GM18861 (cell line): ENCODE data around the gene ATRN.
"Not testable (repeated sequence)": the region's sequence is repeated elsewhere in the genome, so short reads cannot be mapped to it uniquely, and the experiment has no call there.

Source experiments
- ATAC-seq: cut with Tn5 transposase; IDR thresholded peaks from one replicate; pipeline ENCODE4 v1.9.1; 2021; ENCODE audit not compliant: unreplicated experiment

The ATRN gene

GRCh38 chr20:3465301-3465700 is 5.5 kb upstream of the ATRN start:
- no peak for ATAC-seq

- ATAC-seq: no peak
Observed at GRCh38 chr20:3470208-3470626, 601 bp upstream of the ATRN start.

DNA sequence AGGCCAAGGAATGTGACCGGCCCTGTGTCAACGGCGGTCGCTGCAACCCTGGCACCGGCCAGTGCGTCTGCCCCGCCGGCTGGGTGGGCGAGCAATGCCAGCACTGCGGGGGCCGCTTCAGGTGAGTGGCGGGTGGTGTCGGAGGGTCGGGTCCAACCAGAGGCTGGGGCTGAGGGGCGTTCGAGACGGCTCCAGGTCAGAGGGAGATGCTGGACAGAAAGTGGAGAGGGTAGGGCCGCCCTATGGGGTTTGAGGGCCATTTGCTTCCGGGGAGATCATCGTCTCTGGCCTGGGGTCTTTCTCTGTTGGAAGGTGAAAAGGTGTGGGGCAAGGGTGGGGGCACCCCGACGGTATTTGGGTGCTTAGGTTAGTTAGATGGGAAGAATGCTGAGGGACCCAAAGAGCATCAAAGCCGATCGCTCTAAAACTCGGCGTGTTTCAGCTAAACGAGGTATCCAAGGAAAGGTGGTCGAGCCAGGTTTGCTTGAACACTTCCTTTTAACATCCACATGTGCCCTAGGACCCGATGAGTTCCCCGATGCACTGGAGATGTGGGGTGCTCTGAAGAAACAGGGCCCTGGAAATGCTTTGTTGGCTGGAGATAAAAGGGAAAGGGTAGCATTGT is 691 bp downstream of the ATRN start:
- ATAC-seq: no peak

GRCh38 chr20:3472105-3472504 is 1.3 kb downstream of the ATRN start:
- ATAC-seq: no peak

- no peak for ATAC-seq
Observed at GRCh38 chr20:3473324-3473723, 2.5 kb downstream of the ATRN start.

- ATAC-seq: no peak
Observed at GRCh38 chr20:3473944-3474343, 3.1 kb downstream of the ATRN start.

- not testable (repeated sequence) for ATAC-seq
Observed at GRCh38 chr20:3477003-3477860, 6.4 kb downstream of the ATRN start.

- no peak for ATAC-seq
Observed at GRCh38 chr20:3477861-3478544, 7.2 kb downstream of the ATRN start.

DNA sequence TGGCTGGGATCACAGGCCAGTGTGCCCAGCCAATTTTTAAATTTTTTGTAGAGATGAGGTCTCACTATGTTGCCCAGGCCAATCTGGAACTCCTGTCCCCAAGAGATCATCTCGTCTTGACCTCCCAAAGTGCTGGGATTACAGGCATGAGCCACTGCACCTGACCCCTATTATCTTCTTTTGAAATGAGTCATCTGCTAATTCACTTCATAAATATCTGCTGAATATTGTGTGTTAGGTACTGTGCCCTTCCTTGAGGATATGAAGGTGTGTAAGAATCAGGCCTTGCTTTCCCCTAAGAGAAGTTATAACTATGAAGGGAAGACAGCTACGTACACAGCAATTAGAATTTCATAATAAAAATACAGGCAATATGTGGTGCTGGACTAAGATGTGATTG is 8.2 kb downstream of the ATRN start:
- ATAC-seq: no peak

DNA sequence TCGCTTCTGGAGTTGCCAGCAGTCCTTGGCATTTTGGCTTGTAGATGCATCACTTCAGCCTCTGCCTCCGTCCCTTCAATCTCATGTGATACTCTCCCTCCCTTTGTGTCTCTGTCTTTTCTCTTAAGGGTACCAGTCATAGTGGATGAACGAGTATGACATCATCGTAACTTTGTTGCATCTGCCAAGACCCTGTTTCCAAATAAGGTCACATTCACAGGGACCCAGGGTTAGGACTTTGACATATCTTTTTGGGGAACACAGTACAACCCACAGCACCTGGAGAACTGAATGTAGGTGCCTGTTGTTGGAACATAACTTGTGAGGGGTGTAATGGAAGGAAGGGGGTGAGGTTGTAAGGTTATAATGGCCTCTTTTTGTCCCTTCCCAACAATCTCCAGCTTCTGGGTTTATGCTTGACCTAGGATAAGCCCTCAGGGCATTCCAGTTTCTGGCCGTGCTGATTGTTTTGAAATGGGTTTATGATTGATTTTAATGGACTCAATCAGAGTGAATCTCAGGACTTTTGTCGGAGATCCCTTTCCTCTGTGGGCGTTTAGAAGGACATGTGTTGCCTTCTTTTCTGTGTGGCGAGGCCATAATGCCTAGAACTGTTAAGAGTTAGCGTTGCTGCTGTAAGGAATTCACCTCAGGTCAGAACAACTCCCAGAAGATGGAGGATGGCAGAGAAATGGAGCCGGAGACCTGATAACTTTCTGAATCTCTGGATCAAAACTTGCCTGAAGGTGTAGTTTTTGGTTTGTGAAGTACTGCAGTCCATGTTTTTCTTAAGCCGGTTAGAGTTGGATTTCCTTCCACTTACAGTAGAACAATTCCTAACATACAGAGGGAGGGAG is 9.2 kb downstream of the ATRN start:
- ATAC-seq: no peak

DNA sequence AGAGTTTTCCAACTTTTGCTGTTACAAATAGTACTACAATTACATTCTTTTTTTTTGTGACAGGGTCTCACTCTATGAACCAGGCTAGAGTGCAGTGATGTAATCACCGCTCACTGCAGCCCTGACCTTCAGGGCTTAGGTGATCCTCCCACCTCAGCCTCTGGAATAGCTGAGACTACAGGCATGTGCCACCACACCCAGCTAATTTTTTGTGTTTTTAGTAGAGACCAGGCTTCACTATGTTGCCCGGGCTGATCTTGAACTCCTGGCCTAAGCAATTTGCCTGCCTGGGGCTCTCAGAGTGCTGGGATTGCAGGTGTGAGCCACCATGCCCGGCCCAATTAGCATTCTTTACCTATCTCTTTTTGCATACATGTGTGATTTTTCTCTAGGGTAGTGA is 12.5 kb downstream of the ATRN start:
- no peak for ATAC-seq

- ATAC-seq: no peak
Observed at GRCh38 chr20:3483784-3484183, 13.0 kb downstream of the ATRN start.

- no peak for ATAC-seq
Observed at GRCh38 chr20:3485913-3486312, 15.1 kb downstream of the ATRN start.

DNA sequence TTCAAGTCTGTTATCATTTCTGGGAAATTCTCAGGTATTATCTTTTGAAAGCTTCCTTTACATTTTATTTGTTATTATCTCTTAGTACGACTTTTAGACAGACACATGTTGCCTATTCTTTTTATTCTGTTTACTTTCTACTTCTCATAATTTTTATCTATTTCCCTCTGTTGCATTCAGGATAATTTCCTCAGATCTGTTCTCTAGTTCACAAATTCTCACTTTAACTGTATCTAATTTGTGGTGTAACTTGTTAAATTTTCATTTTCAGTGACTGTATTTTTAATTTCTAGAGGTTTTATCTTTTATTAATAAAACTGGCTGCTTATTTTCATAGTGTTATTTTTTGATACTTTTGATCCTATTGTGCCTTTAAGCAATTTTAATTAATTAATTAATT is 16.0 kb downstream of the ATRN start:
- ATAC-seq: no peak

DNA sequence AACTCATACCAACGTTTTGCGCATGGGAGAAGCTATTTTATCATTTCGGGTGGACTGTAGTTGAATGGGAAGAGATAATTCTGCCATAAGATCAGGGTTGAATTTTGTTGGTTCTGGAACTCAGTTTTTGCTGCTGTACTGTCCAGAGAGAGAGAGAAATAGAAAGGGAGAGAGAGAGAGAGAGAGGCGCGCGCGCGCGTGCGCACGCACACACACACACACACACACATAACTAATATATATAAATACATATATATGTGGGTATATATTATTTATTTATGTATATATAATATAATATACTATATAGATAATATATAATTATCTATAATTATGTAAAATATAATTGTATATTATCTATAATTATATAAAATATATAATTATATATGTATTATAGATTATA is 21.9 kb downstream of the ATRN start:
- ATAC-seq: no peak

DNA sequence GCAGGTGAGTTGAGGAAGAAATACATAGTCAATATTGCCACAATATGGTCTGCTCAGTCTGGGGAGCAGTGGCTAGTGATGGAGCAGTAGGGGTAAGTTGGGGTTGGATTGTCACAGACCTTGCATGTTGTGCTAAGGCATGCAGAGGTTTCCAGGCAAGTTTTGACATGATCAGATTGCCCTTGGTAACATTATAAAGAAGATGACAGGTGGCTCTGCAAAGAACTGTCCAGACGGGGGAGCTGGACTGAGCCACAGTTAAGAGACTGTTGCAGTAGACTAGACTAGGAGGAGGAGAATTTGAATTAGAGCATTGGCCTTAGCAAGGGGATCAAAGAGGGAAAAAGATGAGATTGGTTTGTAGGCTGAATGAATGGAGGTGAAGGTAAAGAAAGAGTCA is 23.4 kb downstream of the ATRN start:
- no peak for ATAC-seq

DNA sequence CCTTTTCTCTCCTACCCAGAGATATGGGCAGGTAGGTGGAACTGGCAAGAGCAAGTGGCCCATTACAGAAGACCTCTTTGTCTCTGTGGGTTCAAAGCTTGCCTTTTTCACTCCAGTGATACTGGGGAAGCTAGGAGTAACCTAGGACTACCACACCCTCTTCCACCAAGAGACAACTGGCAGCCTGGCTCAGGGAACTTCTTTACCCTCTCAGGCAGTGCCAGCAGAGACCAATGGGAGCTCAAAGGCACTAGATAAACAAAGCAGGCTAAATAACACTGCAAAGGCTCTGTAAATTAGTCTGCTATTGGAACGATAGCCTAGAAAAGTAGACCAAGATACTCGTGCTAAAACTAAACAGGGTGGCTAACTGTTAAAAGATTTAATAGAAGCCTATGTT is 32.1 kb downstream of the ATRN start:
- no peak for ATAC-seq

DNA sequence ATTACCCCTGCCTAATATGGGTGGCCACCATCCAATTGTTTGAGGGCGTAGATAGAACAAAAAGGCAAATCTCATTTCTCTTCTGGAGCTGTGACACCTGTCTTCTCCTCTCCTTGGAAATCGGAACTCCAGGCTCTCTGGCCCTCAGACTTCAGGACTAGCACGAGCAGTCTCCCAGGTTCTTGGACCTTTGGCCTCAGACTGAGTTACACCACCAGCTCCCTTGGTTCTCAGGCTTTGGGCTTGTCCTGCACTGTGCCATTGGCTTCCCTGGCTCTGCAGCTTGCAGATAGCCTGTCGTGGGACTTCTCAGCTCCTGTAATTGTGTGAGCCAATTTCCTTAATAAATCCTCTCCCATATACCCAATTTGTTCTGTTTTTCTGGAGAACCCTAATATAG is 34.3 kb downstream of the ATRN start:
- no peak for ATAC-seq

GRCh38 chr20:3509064-3509463 is 38.2 kb downstream of the ATRN start:
- ATAC-seq: no peak

DNA sequence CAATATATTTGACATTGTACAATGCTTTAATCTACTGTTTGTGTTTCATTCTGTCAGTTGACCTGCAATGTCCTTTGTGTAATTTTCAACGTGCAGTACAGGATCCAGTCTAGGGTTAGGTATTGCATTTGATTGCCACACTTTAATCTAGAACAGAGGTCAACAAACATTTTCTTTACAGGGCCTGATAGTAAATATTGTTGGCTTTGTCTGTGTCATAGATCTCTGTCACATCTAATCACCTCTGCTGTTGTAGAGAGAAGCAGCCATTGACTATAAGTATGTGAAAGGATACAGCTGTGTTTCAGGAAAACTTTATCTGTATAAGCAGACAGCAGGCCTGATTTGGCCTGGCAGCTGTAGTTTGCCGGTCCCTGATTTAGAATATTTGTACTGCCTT is 39.3 kb downstream of the ATRN start:
- no peak for ATAC-seq

DNA sequence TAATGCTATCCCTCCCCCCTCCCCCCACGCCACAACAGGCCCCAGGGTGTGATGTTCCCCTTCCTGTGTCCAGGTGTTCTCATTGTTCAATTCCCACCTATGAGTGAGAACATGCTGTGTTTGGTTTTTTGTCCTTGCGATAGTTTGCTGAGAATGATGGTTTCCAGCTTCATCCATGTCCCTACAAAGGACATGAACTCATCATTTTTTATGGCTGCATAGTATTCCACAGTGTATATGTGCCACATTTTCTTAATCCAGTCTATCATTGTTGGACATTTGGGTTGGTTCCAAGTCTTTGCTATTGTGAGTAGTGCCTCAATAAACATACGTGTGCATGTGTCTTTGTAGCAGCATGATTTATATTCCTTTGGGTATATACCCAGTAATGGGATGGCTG is 41.4 kb downstream of the ATRN start:
- not testable (repeated sequence) for ATAC-seq
